ENCODE data around the gene RD3L.

RD3L gene

GRCh38 chr14:103897075-103897947 is 45.0 kb downstream of the RD3L start:
- no peak for DNase-seq (ENCODE audit: low read depth in 3 of 3, low spot score in 1 of 3)

- no peak for DNase-seq (ENCODE audit: low read depth in 3 of 3, low spot score in 1 of 3)
Observed at GRCh38 chr14:103896578-103896977, 45.8 kb downstream of the RD3L start.

GRCh38 chr14:103894723-103895059 is 47.6 kb downstream of the RD3L start:
- DNase-seq (ENCODE audit: low read depth in 3 of 3, low spot score in 1 of 3) = no peak

GRCh38 chr14:103894034-103894722 is 48.2 kb downstream of the RD3L start:
- no peak for DNase-seq (ENCODE audit: low read depth in 3 of 3, low spot score in 1 of 3)

GRCh38 chr14:103892247-103892646 is 50.1 kb downstream of the RD3L start:
- no peak for DNase-seq (ENCODE audit: low read depth in 3 of 3, low spot score in 1 of 3)

GRCh38 chr14:103891667-103892215 is 50.6 kb downstream of the RD3L start:
- no peak for DNase-seq (ENCODE audit: low read depth in 3 of 3, low spot score in 1 of 3)

GRCh38 chr14:103890821-103891666 is 51.3 kb downstream of the RD3L start:
- DNase-seq (ENCODE audit: low read depth in 3 of 3, low spot score in 1 of 3) = no peak
